Activated CD4-positive, alpha-beta memory T cell treated with anti-CD3 and anti-CD28 coated beads, Interleukin-2, amount 10 ng/mL, durations not matched to agents 7 days and 5 days (primary cell): ENCODE results near the gene FBXL20. TPM values are rescaled to one million over a fixed set of nuclear protein-coding genes. Genes with fewer than 3 reads are reported as not detected.

Source experiments
- CTCF ChIA-PET: fragments of 350-600 bp; sonication (Branson Sonifier 250); formaldehyde crosslinking; loops from one replicate; lab custom pipeline; 2021; ENCODE audit warnings: antibody characterized with exemption, inconsistent platforms; lab: Charles Lee
- POLR2A ChIA-PET: fragments of 350-600 bp; sonication (Branson Sonifier 250); formaldehyde crosslinking; loops from one replicate; lab custom pipeline; 2021; ENCODE audit warnings: antibody characterized with exemption; lab: Charles Lee
- DNase-seq: peaks from one replicate; pipeline ENCODE4 v3.0.0-alpha.2; 2020
- H3K27ac Mint-ChIP-seq: one replicate; pipeline ENCODE4 v1.8.0; 2021; ENCODE audit warnings: mild to moderate bottlenecking, mixed read lengths
- H3K27me3 Mint-ChIP-seq: one replicate; pipeline ENCODE4 v1.8.0; 2021; ENCODE audit warnings: mixed read lengths
- H3K36me3 Mint-ChIP-seq: one replicate; pipeline ENCODE4 v1.8.0; 2021; ENCODE audit warnings: low read depth, mixed read lengths
- H3K4me1 Mint-ChIP-seq: one replicate; pipeline ENCODE4 v1.8.0; 2021; ENCODE audit warnings: mixed read lengths
- H3K4me3 Mint-ChIP-seq: one replicate; pipeline ENCODE4 v1.8.0; 2021; ENCODE audit warnings: mild to moderate bottlenecking, mixed read lengths
- H3K9me3 Mint-ChIP-seq: one replicate; pipeline ENCODE4 v1.8.0; 2021; ENCODE audit warnings: mixed read lengths
- total RNA-seq, 2 experiments: library from RNA; stranded (reverse); gene quantifications; one replicate each; pipeline ENCODE4 v1.2.3, GENCODE V29; 2021

The FBXL20 gene
- total RNA-seq, 2 experiments from 2014 or later, result 17.5 to 18.4 TPM

- DNase-seq, result no peak
- Mint-ChIP-seq H3K4me1 (peaks cover 7% of the 10 kb centered on the region), H3K27me3 (peaks cover 46% of the 10 kb centered on the region), H3K9me3 (no peaks in the 10 kb centered on the region), H3K27ac (no peak overlapping the region), H3K36me3 (no peaks in the 10 kb centered on the region), H3K4me3 (no peak overlapping the region)
- ChIA-PET CTCF (no interaction called here), POLR2A (no interaction called here)
Measured at GRCh38 chr17:39224778-39225307, 176.6 kb downstream of the FBXL20 start.

- ChIA-PET CTCF (no interaction called here), POLR2A (no interaction called here)
- Mint-ChIP-seq H3K4me3 (no peak overlapping the region), H3K4me1 (peaks cover 7% of the 10 kb centered on the region), H3K27me3 (peaks cover 47% of the 10 kb centered on the region), H3K9me3 (no peaks in the 10 kb centered on the region), H3K27ac (no peak overlapping the region), H3K36me3 (no peaks in the 10 kb centered on the region)
- no peak for DNase-seq
Measured at GRCh38 chr17:39223907-39224777, 177.3 kb downstream of the FBXL20 start.

- Mint-ChIP-seq H3K36me3 (no peaks in the 10 kb centered on the region), H3K4me1 (peaks cover 7% of the 10 kb centered on the region), H3K9me3 (no peaks in the 10 kb centered on the region), H3K4me3 (no peak overlapping the region), H3K27me3 (peaks cover 50% of the 10 kb centered on the region), H3K27ac (no peak overlapping the region)
- no peak for DNase-seq
- CTCF ChIA-PET, result interaction anchor here (0.8 to 2.4 kb wide), 2 partner anchors 9 to 12 kb away, joined by 3 to 8 read pairs; no protein-coding TSS in a partner anchor
- POLR2A ChIA-PET, result no interaction called here
Measured at GRCh38 chr17:39222866-39223834, 178.3 kb downstream of the FBXL20 start.

- DNase-seq, result no peak
- Mint-ChIP-seq H3K27ac (no peak overlapping the region), H3K36me3 (no peaks in the 10 kb centered on the region), H3K27me3 (peaks cover 48% of the 10 kb centered on the region), H3K9me3 (no peaks in the 10 kb centered on the region), H3K4me1 (peaks cover 8% of the 10 kb centered on the region), H3K4me3 (no peak overlapping the region)
- POLR2A ChIA-PET, result no interaction called here
- CTCF ChIA-PET, result interaction anchor here (2.4 kb wide), 1 partner anchor 10 kb away, joined by 8 read pairs; no protein-coding TSS in a partner anchor
Measured at GRCh38 chr17:39222151-39222550, 179.3 kb downstream of the FBXL20 start.

- DNase-seq, result no peak
- H3K36me3 Mint-ChIP-seq, result no peaks in the 10 kb centered on the region
- ChIA-PET CTCF (interaction anchor here (1.4 to 2.4 kb wide), 2 partner anchors 10 to 23 kb away, joined by 4 to 8 read pairs; no protein-coding TSS in a partner anchor), POLR2A (no interaction called here)
- no peak overlapping the region for H3K27ac Mint-ChIP-seq
- peaks cover 8% of the 10 kb centered on the region for H3K4me1 Mint-ChIP-seq
- peaks cover 53% of the 10 kb centered on the region for H3K27me3 Mint-ChIP-seq
- H3K9me3 Mint-ChIP-seq, result no peaks in the 10 kb centered on the region
- no peak overlapping the region for H3K4me3 Mint-ChIP-seq
Measured at GRCh38 chr17:39221572-39221971, 179.9 kb downstream of the FBXL20 start.

GRCh38 chr17:39219647-39220154 is 181.7 kb downstream of the FBXL20 start:
- no peaks in the 10 kb centered on the region for H3K9me3 Mint-ChIP-seq
- H3K27me3 Mint-ChIP-seq, result peaks cover 51% of the 10 kb centered on the region
- H3K27ac Mint-ChIP-seq, result no peak overlapping the region
- POLR2A ChIA-PET, result interaction anchor here (0.8 kb wide), 1 partner anchor 11 kb away, joined by 3 read pairs; no protein-coding TSS in a partner anchor
- no peaks in the 10 kb centered on the region for H3K36me3 Mint-ChIP-seq
- CTCF ChIA-PET, result interaction anchor here (1.2 to 1.3 kb wide), 2 partner anchors 17 to 19 kb away, joined by 3 read pairs; no protein-coding TSS in a partner anchor
- H3K4me3 Mint-ChIP-seq, result no peak overlapping the region
- H3K4me1 Mint-ChIP-seq, result peaks cover 2% of the 10 kb centered on the region
- DNase-seq, result no peak

- POLR2A ChIA-PET, result no interaction called here
- DNase-seq, result no peak
- Mint-ChIP-seq H3K27me3 (peaks cover 47% of the 10 kb centered on the region), H3K9me3 (no peaks in the 10 kb centered on the region), H3K4me1 (peaks cover 1% of the 10 kb centered on the region), H3K4me3 (no peak overlapping the region), H3K27ac (no peak overlapping the region), H3K36me3 (no peaks in the 10 kb centered on the region)
- CTCF ChIA-PET, result interaction anchor here (1.1 to 1.6 kb wide), 5 partner anchors 12 to 54 kb away, joined by 3 to 5 read pairs (median 3); no protein-coding TSS in a partner anchor
Measured at GRCh38 chr17:39218906-39219305, 182.5 kb downstream of the FBXL20 start.

- CTCF ChIA-PET, result interaction anchor here (0.5 to 1.6 kb wide), 5 partner anchors 11 to 53 kb away, joined by 3 to 5 read pairs (median 3); no protein-coding TSS in a partner anchor
- Mint-ChIP-seq H3K27me3 (peaks cover 38% of the 10 kb centered on the region), H3K27ac (no peak overlapping the region), H3K4me1 (peaks cover 1% of the 10 kb centered on the region), H3K4me3 (no peak overlapping the region), H3K9me3 (no peaks in the 10 kb centered on the region), H3K36me3 (no peaks in the 10 kb centered on the region)
- POLR2A ChIA-PET, result no interaction called here
- DNase-seq, result no peak
Measured at GRCh38 chr17:39217734-39218369, 183.6 kb downstream of the FBXL20 start.

GRCh38 chr17:39213852-39214251 is 187.6 kb downstream of the FBXL20 start:
- H3K9me3 Mint-ChIP-seq, result no peaks in the 10 kb centered on the region
- POLR2A ChIA-PET, result interaction anchor here (1.3 kb wide), 1 partner anchor 13 kb away, joined by 3 read pairs; no protein-coding TSS in a partner anchor
- H3K36me3 Mint-ChIP-seq, result no peaks in the 10 kb centered on the region
- H3K27ac Mint-ChIP-seq, result no peak overlapping the region
- H3K4me1 Mint-ChIP-seq, result peaks cover 10% of the 10 kb centered on the region
- CTCF ChIA-PET, result no interaction called here
- peaks cover 40% of the 10 kb centered on the region for H3K27me3 Mint-ChIP-seq
- no peak overlapping the region for H3K4me3 Mint-ChIP-seq
- DNase-seq, result no peak

GRCh38 chr17:39212841-39213480 is 188.5 kb downstream of the FBXL20 start:
- POLR2A ChIA-PET, result no interaction called here
- Mint-ChIP-seq H3K27me3 (peaks cover 35% of the 10 kb centered on the region), H3K9me3 (no peaks in the 10 kb centered on the region), H3K4me1 (peaks cover 10% of the 10 kb centered on the region), H3K36me3 (no peaks in the 10 kb centered on the region), H3K27ac (no peak overlapping the region), H3K4me3 (no peak overlapping the region)
- no peak for DNase-seq
- CTCF ChIA-PET, result interaction anchor here (0.7 to 1.3 kb wide), 2 partner anchors 32 to 41 kb away, joined by 3 to 5 read pairs; no protein-coding TSS in a partner anchor

GRCh38 chr17:39212195-39212810 is 189.1 kb downstream of the FBXL20 start:
- Mint-ChIP-seq H3K27me3 (peaks cover 32% of the 10 kb centered on the region), H3K9me3 (no peaks in the 10 kb centered on the region), H3K4me3 (no peak overlapping the region), H3K4me1 (peaks cover 11% of the 10 kb centered on the region), H3K27ac (no peak overlapping the region), H3K36me3 (no peaks in the 10 kb centered on the region)
- ChIA-PET POLR2A (no interaction called here), CTCF (interaction anchor here (0.7 to 1.3 kb wide), 2 partner anchors 32 to 41 kb away, joined by 3 to 5 read pairs; no protein-coding TSS in a partner anchor)
- DNase-seq, result no peak
